GM23248 (cell line): ENCODE measurements around the gene CDC14A. TPM values are rescaled to one million over a fixed set of nuclear protein-coding genes. Genes with fewer than 3 reads are reported as not detected.

Experiments
- DNase-seq: peaks from one replicate; pipeline ENCODE4 v3.0.0-alpha.2; 2015
- H2AFZ ChIP-seq: fragments of 200-600 bp; sonication (generic); 2 replicates; pipeline ENCODE4 v1.6.1; 2016; ENCODE audit warnings: antibody characterized with exemption
- H3F3A ChIP-seq: fragments of 200-600 bp; sonication (generic); 2 replicates; pipeline ENCODE4 v1.6.1; 2016; ENCODE audit warnings: mild to moderate bottlenecking, antibody characterized with exemption, mixed run types; ENCODE audit not compliant: insufficient read depth
- H3K27ac ChIP-seq: fragments of 200-600 bp; sonication (generic); 2 replicates; pipeline ENCODE4 v1.5.1; 2016; ENCODE audit warnings: mild to moderate bottlenecking
- H3K27me3 ChIP-seq: fragments of 200-600 bp; sonication (generic); replicated peaks from 2 replicates; pipeline ENCODE4 v1.6.1; 2016; ENCODE audit warnings: mild to moderate bottlenecking; ENCODE audit not compliant: insufficient read depth
- H3K36me3 ChIP-seq: fragments of 200-600 bp; sonication (generic); 2 replicates; pipeline ENCODE4 v1.6.1; 2016; ENCODE audit warnings: low read depth, mild to moderate bottlenecking
- H3K4me1 ChIP-seq: fragments of 200-600 bp; sonication (generic); 2 replicates; pipeline ENCODE4 v1.6.1; 2016; ENCODE audit warnings: mild to moderate bottlenecking; ENCODE audit not compliant: insufficient read depth
- H3K4me2 ChIP-seq: fragments of 200-600 bp; sonication (generic); one replicate; pipeline ENCODE4 v1.6.1; 2016; ENCODE audit warnings: mild to moderate bottlenecking; ENCODE audit not compliant: unreplicated experiment
- H3K4me3 ChIP-seq: fragments of 200-600 bp; sonication (generic); 2 replicates; pipeline ENCODE4 v1.5.1; 2016; ENCODE audit warnings: mild to moderate bottlenecking
- H3K79me2 ChIP-seq: fragments of 200-600 bp; sonication (generic); 2 replicates; pipeline ENCODE4 v1.6.1; 2016; ENCODE audit warnings: mild to moderate bottlenecking; ENCODE audit not compliant: insufficient read depth
- H3K9ac ChIP-seq: fragments of 200-600 bp; sonication (generic); 2 replicates; pipeline ENCODE4 v1.6.1; 2016; ENCODE audit warnings: mild to moderate bottlenecking
- H3K9me2 ChIP-seq: fragments of 200-600 bp; sonication (generic); 2 replicates; pipeline ENCODE4 v1.6.1; 2016; ENCODE audit warnings: mixed run types, mild to moderate bottlenecking, moderate library complexity; ENCODE audit not compliant: insufficient read depth
- H3K9me3 ChIP-seq: fragments of 200-600 bp; sonication (generic); one replicate; pipeline ENCODE4 v1.6.1; 2017; ENCODE audit warnings: low read depth
- H4K20me1 ChIP-seq: fragments of 200-600 bp; sonication (generic); 2 replicates; pipeline ENCODE4 v1.6.0; 2016; ENCODE audit not compliant: insufficient read depth
- EZH2 ChIP-seq: fragments of 200-600 bp; sonication (generic); IDR thresholded peaks from 2 replicates; pipeline ENCODE4 v1.6.1; 2018; ENCODE audit warnings: antibody characterized with exemption, mild to moderate bottlenecking; ENCODE audit not compliant: insufficient read depth, poor library complexity, severe bottlenecking
- EZH2phosphoT487 ChIP-seq: fragments of 200-600 bp; sonication (generic); IDR thresholded peaks from 2 replicates; pipeline ENCODE4 v1.6.1; 2018; ENCODE audit warnings: antibody characterized with exemption, moderate library complexity, mild to moderate bottlenecking, low read depth; ENCODE audit not compliant: insufficient read depth
- WGBS, 2 experiments: methylation state at CpG; one replicate each; pipeline ENCODE4 v1.1.6; 2015 to 2017; ENCODE audit warnings: low lambda C conversion rate in 2 of 2, low coverage in 1 of 2; ENCODE audit errors: missing lambda C conversion rate in 2 of 2; 5-methylcytosine and 5-hydroxymethylcytosine counted together
- in situ Hi-C: fragments of 300-500 bp; cut with MboI; formaldehyde crosslinking; loops from 2 replicates; pipeline ENCODE4 v1.15.0; 2020
- polyA plus RNA-seq: library from polyadenylated mRNA; unstranded; fragments of >200 nt; fragmentation: Nextera tagmentation; extraction: Ambion mirVana; gene quantifications from 2 replicates; pipeline ENCODE4 v1.2.1, GENCODE V29; 2016
- total RNA-seq: library from RNA; depleted of rRNA; stranded (reverse); fragments of >200 nt; shearing (Covaris generic); gene quantifications from 2 replicates; pipeline ENCODE4 v1.2.3, GENCODE V29; 2014

CDC14A gene
- total and polyA plus RNA-seq, 2 experiments from 2014 or later: 1.5 to 1.8 TPM

GRCh38 chr1:100316622-100317021 is 35.7 kb upstream of the CDC14A start:
- no peaks in the 10 kb centered on the region; the same call in 1 of the 2 replicates for H3K27me3 ChIP-seq
- H3K4me3 ChIP-seq: no peak overlapping the region
- no peak overlapping the region for H3K4me2 ChIP-seq
- TF ChIP-seq EZH2 (no peak), EZH2phosphoT487 (no peak)
- no peaks in the 10 kb centered on the region for H4K20me1 ChIP-seq
- no peaks in the 10 kb centered on the region for H3K9me3 ChIP-seq
- no peaks in the 10 kb centered on the region for H3K79me2 ChIP-seq
- no peaks in the 10 kb centered on the region for H3F3A ChIP-seq
- no peaks in the 10 kb centered on the region for H3K9me2 ChIP-seq
- in situ Hi-C loops: no loop called here
- no peak overlapping the region for H2AFZ ChIP-seq
- no peak for DNase-seq
- H3K27ac ChIP-seq: no peak overlapping the region
- H3K9ac ChIP-seq: no peak overlapping the region
- no peaks in the 10 kb centered on the region for H3K36me3 ChIP-seq
- H3K4me1 ChIP-seq: no peaks in the 10 kb centered on the region

DNA sequence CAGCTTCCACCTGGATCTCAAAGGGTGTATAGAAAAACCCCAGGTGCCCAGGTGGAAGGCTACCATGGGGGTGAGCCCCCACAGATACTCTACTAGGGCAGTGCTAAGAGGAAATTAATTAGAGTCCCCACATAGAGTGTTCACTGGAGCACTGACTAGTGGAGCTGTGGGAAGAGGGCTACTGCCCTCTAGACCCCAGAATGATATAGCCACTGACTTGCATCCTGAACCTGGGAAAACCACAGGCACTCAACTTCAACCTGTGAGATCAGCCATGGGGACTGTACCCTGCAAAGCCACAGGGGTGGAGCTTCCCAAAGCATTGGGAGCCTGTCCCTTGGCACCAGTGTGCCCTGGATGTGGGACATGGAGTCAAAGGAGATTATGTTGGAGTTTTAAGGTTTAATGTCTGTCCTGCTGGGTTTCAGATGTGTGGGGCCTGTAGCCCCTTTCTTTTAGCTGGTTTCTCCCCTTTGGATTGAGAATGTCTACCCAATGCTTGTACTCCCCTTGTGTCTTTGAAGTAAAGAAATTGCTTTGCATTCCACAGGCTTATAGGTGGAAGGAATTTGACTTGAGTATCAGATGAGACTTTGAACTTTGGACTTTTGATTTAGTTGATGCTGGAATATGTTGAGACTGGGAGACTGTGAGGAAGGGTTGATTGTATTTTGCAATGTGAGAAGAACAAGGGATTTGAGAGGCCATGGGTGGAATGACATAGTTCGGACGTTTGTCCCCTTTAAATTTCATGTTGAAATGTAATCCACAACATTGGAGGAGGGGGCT is 31.8 kb upstream of the CDC14A start:
- TF ChIP-seq EZH2phosphoT487: no peak
- TF ChIP-seq EZH2: no peak
- no peak for DNase-seq
- in situ Hi-C loops: no loop called here
- Histone ChIP-seq H3K4me3 (no peak overlapping the region), H3K36me3 (no peaks in the 10 kb centered on the region), H3K4me1 (peaks cover 16% of the 10 kb centered on the region), H3K79me2 (no peaks in the 10 kb centered on the region), H3K27me3 (no peaks in the 10 kb centered on the region), H4K20me1 (no peaks in the 10 kb centered on the region), H2AFZ (no peak overlapping the region), H3K27ac (no peak overlapping the region), H3K9me3 (no peaks in the 10 kb centered on the region), H3K4me2 (no peak overlapping the region), H3F3A (peaks cover 14% of the 10 kb centered on the region), H3K9ac (no peak overlapping the region), H3K9me2 (no peaks in the 10 kb centered on the region)
- 84 to 85% methylated on average over 2 of the region's 2 CpGs for WGBS, 2 experiments

GRCh38 chr1:100321100-100321493 is 31.2 kb upstream of the CDC14A start:
- Histone ChIP-seq H3F3A (peaks cover 14% of the 10 kb centered on the region), H3K4me2 (no peak overlapping the region), H3K9me2 (no peaks in the 10 kb centered on the region), H4K20me1 (no peaks in the 10 kb centered on the region), H2AFZ (no peak overlapping the region), H3K27me3 (no peaks in the 10 kb centered on the region), H3K4me3 (no peak overlapping the region), H3K79me2 (no peaks in the 10 kb centered on the region), H3K4me1 (peaks cover 16% of the 10 kb centered on the region), H3K36me3 (no peaks in the 10 kb centered on the region), H3K9me3 (no peaks in the 10 kb centered on the region), H3K27ac (no peak overlapping the region), H3K9ac (no peak overlapping the region)
- DNase-seq: no peak
- WGBS, 2 experiments: 86 to 95% methylated on average over 7 of the region's 7 CpGs
- in situ Hi-C loops: no loop called here
- TF ChIP-seq EZH2: no peak
- no peak for TF ChIP-seq EZH2phosphoT487

DNA sequence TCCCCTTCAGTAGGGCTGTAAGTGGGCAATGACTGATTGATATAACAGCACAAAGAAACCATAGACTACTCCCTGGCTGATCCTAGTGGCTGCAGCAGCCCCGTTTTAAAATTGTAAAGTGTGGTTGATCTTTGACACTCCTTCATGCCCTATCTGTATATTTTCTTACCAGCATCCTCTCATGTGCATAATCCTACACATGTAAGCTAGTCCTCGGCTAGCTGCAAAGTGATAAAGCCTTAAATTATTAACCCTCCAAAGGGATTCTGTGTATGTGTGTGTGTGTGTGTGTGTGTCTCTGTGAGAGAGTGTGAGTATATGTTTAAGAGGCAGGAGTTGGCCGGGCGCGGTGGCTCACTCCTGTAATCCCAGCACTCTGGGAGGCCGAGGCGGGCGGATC is 30.8 kb upstream of the CDC14A start:
- Histone ChIP-seq H4K20me1 (no peaks in the 10 kb centered on the region), H3K4me3 (no peak overlapping the region), H3K27me3 (no peaks in the 10 kb centered on the region), H3K4me2 (no peak overlapping the region), H3K9ac (no peak overlapping the region), H3K36me3 (no peaks in the 10 kb centered on the region), H3K79me2 (no peaks in the 10 kb centered on the region), H2AFZ (no peak overlapping the region), H3K4me1 (peaks cover 16% of the 10 kb centered on the region), H3F3A (peaks cover 14% of the 10 kb centered on the region), H3K27ac (no peak overlapping the region), H3K9me2 (no peaks in the 10 kb centered on the region), H3K9me3 (no peaks in the 10 kb centered on the region)
- TF ChIP-seq EZH2phosphoT487: no peak
- TF ChIP-seq EZH2: no peak
- DNase-seq: no peak
- 85 to 87% methylated on average over 8 of the region's 8 CpGs for WGBS, 2 experiments
- in situ Hi-C loops: no loop called here
